Measurements from ENCODE around the gene KCNH5.

Gene KCNH5

GRCh38 chr14:63055631-63056030, 10.4 kb upstream of the KCNH5 start:
- Mint-ChIP-seq H3K4me1 (no peaks in the 10 kb centered on the region), H3K27me3 (ENCODE audit: low read depth) (peaks cover 4% of the 10 kb centered on the region), H3K9me3 (no peaks in the 10 kb centered on the region), H3K36me3 (ENCODE audit: low read depth) (no peaks in the 10 kb centered on the region), H3K27ac (no peak overlapping the region), H3K4me3 (no peak overlapping the region)
- no peak for TF ChIP-seq CTCF (IDR thresholded peaks at IDR 0.05; ENCODE audit: unreplicated experiment in 3 of 3)

- no peak overlapping the region for H3K27ac Mint-ChIP-seq
- peaks cover 4% of the 10 kb centered on the region for H3K27me3 Mint-ChIP-seq (ENCODE audit: low read depth)
- TF ChIP-seq CTCF (IDR thresholded peaks at IDR 0.05; ENCODE audit: unreplicated experiment in 3 of 3), result no peak
- H3K4me1 Mint-ChIP-seq, result no peaks in the 10 kb centered on the region
- no peaks in the 10 kb centered on the region for H3K9me3 Mint-ChIP-seq
- H3K36me3 Mint-ChIP-seq (ENCODE audit: low read depth), result no peaks in the 10 kb centered on the region
- no peak overlapping the region for H3K4me3 Mint-ChIP-seq
Observed at GRCh38 chr14:63051992-63052391, 6.7 kb upstream of the KCNH5 start.

GRCh38 chr14:63051301-63051700, 6.0 kb upstream of the KCNH5 start:
- H3K27me3 Mint-ChIP-seq (ENCODE audit: low read depth), result peaks cover 4% of the 10 kb centered on the region
- H3K27ac Mint-ChIP-seq, result no peak overlapping the region
- H3K4me3 Mint-ChIP-seq, result no peak overlapping the region
- TF ChIP-seq CTCF (IDR thresholded peaks at IDR 0.05; ENCODE audit: unreplicated experiment in 3 of 3), result no peak
- no peaks in the 10 kb centered on the region for H3K36me3 Mint-ChIP-seq (ENCODE audit: low read depth)
- no peaks in the 10 kb centered on the region for H3K9me3 Mint-ChIP-seq
- H3K4me1 Mint-ChIP-seq, result peaks cover 3% of the 10 kb centered on the region

GRCh38 chr14:63050694-63051093, 5.4 kb upstream of the KCNH5 start:
- no peak for TF ChIP-seq CTCF (IDR thresholded peaks at IDR 0.05; ENCODE audit: unreplicated experiment in 3 of 3)
- Mint-ChIP-seq H3K36me3 (ENCODE audit: low read depth) (no peaks in the 10 kb centered on the region), H3K27ac (no peak overlapping the region), H3K4me1 (peaks cover 5% of the 10 kb centered on the region), H3K4me3 (no peak overlapping the region), H3K9me3 (no peaks in the 10 kb centered on the region), H3K27me3 (ENCODE audit: low read depth) (peaks cover 4% of the 10 kb centered on the region)

GRCh38 chr14:63046339-63047268, 1.3 kb upstream of the KCNH5 start:
- peaks cover 5% of the 10 kb centered on the region for H3K4me1 Mint-ChIP-seq
- H3K36me3 Mint-ChIP-seq (ENCODE audit: low read depth), result no peaks in the 10 kb centered on the region
- no peak for TF ChIP-seq CTCF (IDR thresholded peaks at IDR 0.05; ENCODE audit: unreplicated experiment in 3 of 3)
- no peaks in the 10 kb centered on the region for H3K9me3 Mint-ChIP-seq
- H3K4me3 Mint-ChIP-seq, result peak overlapping the region; percentile 71 to 82 (median 77)
- H3K27me3 Mint-ChIP-seq (ENCODE audit: low read depth), result no peaks in the 10 kb centered on the region
- no peak overlapping the region for H3K27ac Mint-ChIP-seq

Data from nephron (organoid).